Measurements from ENCODE around the gene RAB13.

Gene RAB13

DNA sequence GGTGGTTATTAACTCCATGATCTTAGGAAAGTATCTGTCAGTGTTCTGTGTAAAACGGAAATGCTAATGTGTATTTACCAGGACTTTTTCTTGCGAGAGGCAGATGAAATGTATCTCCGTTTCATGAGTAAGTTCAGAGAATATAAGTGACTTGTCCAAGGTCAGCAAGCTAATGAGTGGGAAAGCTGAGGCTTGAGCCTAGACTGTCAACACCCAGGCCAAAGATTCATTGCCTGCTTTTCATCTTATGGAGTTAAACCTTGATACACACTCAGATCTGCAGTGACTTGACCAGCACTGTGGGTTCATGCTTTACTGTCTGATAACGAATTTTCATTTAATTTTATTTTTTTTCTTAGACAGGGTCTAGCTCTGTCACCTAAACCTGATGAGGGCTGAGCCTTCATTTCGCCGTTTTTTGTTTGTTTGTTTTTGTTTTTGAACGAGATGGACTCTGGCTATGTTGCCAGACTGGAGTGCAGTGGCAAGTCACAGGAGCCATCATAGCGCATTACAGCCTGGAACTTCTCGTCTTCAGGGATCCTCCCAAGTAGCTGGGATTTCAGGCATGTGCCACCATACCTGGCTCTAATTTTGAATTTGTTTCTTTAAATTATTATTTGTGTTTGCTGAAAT is 7.7 kb downstream of the RAB13 start:
- H3K79me2 ChIP-seq (ENCODE audit: insufficient read depth, low read length): peaks cover 29% of the 10 kb centered on the region
- no peak for ATAC-seq (ENCODE audit: insufficient read depth, low read depth)

DNA sequence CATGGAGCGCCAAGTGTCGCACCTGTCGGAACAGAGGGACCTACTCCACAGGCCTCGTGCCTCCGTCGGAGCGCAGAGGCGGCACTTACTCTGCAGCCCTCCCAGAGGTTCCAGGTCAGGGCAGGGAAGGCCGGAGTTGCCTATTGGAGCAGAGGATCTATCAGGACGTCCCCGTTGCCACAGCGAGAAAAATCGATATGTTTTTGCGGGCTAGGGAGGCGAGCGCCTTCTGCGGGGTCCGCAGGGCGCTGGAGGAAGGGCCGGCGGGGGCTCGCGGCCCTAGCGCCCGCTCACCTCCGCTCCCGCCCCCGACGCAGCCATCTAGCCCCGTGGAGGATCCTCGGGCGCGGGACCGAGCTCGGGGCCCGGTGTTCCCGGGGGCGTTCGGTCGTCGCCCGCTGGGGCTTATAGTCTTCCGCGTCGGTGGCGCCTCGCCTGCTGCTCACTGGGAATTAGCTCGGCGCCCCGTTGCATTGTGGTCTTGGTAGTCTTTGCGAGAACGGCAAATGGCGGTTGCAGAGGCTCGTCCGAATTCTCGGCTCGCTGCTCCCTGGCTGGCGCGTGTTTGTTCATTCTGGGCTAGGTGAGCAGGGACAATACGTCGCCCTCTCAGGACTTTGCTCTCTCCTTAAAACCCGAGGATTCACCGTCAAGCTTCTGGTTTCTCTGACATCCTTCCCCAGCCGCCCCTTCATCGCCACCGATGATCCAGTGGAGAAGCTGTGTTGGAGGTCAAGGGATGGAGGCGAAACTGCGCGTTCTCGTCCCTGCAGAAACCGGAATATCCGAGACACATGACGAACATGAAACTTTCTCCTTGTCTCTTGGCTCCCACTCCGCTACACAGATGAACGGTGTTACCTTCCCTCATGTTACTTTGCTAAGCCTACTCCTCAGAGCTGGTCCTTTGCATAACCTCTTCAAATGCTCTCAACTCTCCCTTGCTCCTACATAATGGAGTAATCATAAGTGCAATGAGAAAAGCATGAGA is 8.6 kb downstream of the RAB13 start, which contains the start of gene JTB:
Gene JTB (minus strand): TSS at position 425 of the 991 bp plus-strand sequence. CDS start 422 bp downstream, at position 3.
- Histone ChIP-seq H3K27ac (ENCODE audit: low read length) (peak within 1 kb of the TSS; percentile 81), H3K36me3 (ENCODE audit: insufficient read depth, low read length) (peaks cover 31% of the 10 kb centered on the region), H3K9ac (ENCODE audit: low read depth, low read length) (peak within 1 kb of the TSS; percentile 84), H4K20me1 (ENCODE audit: insufficient read depth, low read length) (0 out of 2 replicates have a peak, but pooled peaks cover 3% of the 10 kb centered on the region), H2AFZ (ENCODE audit: low read depth, low read length) (peak within 1 kb of the TSS; percentile 96), H3K9me3 (ENCODE audit: insufficient read depth, low read length, severe bottlenecking) (no peaks in the 10 kb centered on the region), H3K4me3 (ENCODE audit: low read depth in 1 of 2, low read length in 2 of 2) (peak within 1 kb of the TSS; percentile 53 to 86), H3K4me1 (ENCODE audit: insufficient read depth, low read length) (peaks cover 39% of the 10 kb centered on the region), H3K4me2 (ENCODE audit: insufficient read depth, low read length) (peak within 1 kb of the TSS; percentile 88), H3K79me2 (ENCODE audit: insufficient read depth, low read length) (peaks cover 29% of the 10 kb centered on the region), H3K27me3 (ENCODE audit: insufficient read depth, low read length, poor library complexity) (no peaks in the 10 kb centered on the region)
- DNase-seq (peak; percentile 86), ATAC-seq (ENCODE audit: insufficient read depth, low read depth) (peak; percentile 93)
- TF ChIP-seq CTCF (IDR thresholded peaks at IDR 0.05; ENCODE audit: borderline replicate concordance, extremely low read depth, low read length, poor library complexity, severe bottlenecking) (peak; percentile 13), EZH2 (IDR thresholded peaks at IDR 0.05; ENCODE audit: borderline replicate concordance, low read depth, low read length, severe bottlenecking) (no peak)

More for the DNA sequence above, 7.7 kb downstream of the RAB13 start:
- Histone ChIP-seq H3K4me2 (ENCODE audit: insufficient read depth, low read length) (peak overlapping the region; percentile 88), H3K4me3 (ENCODE audit: low read depth in 1 of 2, low read length in 2 of 2) (peak overlapping the region; percentile 53 to 86), H3K9me3 (ENCODE audit: insufficient read depth, low read length, severe bottlenecking) (no peaks in the 10 kb centered on the region), H3K4me1 (ENCODE audit: insufficient read depth, low read length) (peaks cover 35% of the 10 kb centered on the region), H2AFZ (ENCODE audit: low read depth, low read length) (peak overlapping the region; percentile 96), H3K27me3 (ENCODE audit: insufficient read depth, low read length, poor library complexity) (no peaks in the 10 kb centered on the region), H3K36me3 (ENCODE audit: insufficient read depth, low read length) (peaks cover 28% of the 10 kb centered on the region), H3K9ac (ENCODE audit: low read depth, low read length) (peak overlapping the region; percentile 84), H3K27ac (ENCODE audit: low read length) (peak overlapping the region; percentile 81), H4K20me1 (ENCODE audit: insufficient read depth, low read length) (0 out of 2 replicates have a peak, but pooled peaks cover 3% of the 10 kb centered on the region)
- TF ChIP-seq EZH2 (IDR thresholded peaks at IDR 0.05; ENCODE audit: borderline replicate concordance, low read depth, low read length, severe bottlenecking) (no peak), CTCF (IDR thresholded peaks at IDR 0.05; ENCODE audit: borderline replicate concordance, extremely low read depth, low read length, poor library complexity, severe bottlenecking) (no peak)
- no peak for DNase-seq

GRCh38 chr1:153976819-153977249 is 9.3 kb downstream of the RAB13 start:
- H3K27me3 ChIP-seq (ENCODE audit: insufficient read depth, low read length, poor library complexity): no peaks in the 10 kb centered on the region
- peak overlapping the region; percentile 96 for H2AFZ ChIP-seq (ENCODE audit: low read depth, low read length)

More at GRCh38 chr1:153976819-153977249, 9.3 kb downstream of the RAB13 start:
- Histone ChIP-seq H3K4me3 (ENCODE audit: low read depth in 1 of 2, low read length in 2 of 2) (peak overlapping the region; percentile 53 to 86), H3K79me2 (ENCODE audit: insufficient read depth, low read length) (peaks cover 29% of the 10 kb centered on the region), H3K9ac (ENCODE audit: low read depth, low read length) (peak overlapping the region; percentile 84), H3K36me3 (ENCODE audit: insufficient read depth, low read length) (peaks cover 31% of the 10 kb centered on the region), H3K4me1 (ENCODE audit: insufficient read depth, low read length) (peaks cover 46% of the 10 kb centered on the region), H3K4me2 (ENCODE audit: insufficient read depth, low read length) (peak overlapping the region; percentile 88), H3K27ac (ENCODE audit: low read length) (peak overlapping the region; percentile 81), H4K20me1 (ENCODE audit: insufficient read depth, low read length) (0 out of 2 replicates have a peak, but pooled peaks cover 3% of the 10 kb centered on the region), H3K9me3 (ENCODE audit: insufficient read depth, low read length, severe bottlenecking) (no peaks in the 10 kb centered on the region)
- TF ChIP-seq CTCF (IDR thresholded peaks at IDR 0.05; ENCODE audit: borderline replicate concordance, extremely low read depth, low read length, poor library complexity, severe bottlenecking) (no peak), EZH2 (IDR thresholded peaks at IDR 0.05; ENCODE audit: borderline replicate concordance, low read depth, low read length, severe bottlenecking) (no peak)
- DNase-seq: no peak
- no peak for ATAC-seq (ENCODE audit: insufficient read depth, low read depth)

Measured in DND-41 (cell line).